HG03432 (cell line): ENCODE data around the gene MET.

Experiments used
- ATAC-seq: cut with Tn5 transposase; IDR thresholded peaks from one replicate; pipeline ENCODE4 v1.9.1; 2021; ENCODE audit warnings: mild to moderate bottlenecking, moderate library complexity; ENCODE audit not compliant: unreplicated experiment

The MET gene

DNA sequence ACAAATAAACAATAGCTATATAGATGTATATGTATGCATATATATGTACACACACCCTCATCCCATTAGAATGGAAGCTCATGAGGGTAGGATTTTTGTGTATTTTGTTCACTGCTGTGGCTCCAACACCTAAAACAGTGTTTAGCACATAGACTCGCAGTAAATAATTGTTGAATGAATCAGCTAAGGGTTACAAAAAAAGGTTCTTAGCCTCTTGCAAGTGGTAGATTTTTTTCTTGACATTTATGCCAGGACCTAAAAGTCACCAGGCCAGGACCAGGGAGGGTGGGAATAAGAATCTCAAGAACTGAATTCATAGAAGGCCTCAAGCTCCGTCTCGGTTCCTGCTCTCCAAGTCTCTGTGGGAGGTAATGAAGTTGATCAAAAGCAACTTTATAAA is 107.9 kb downstream of the MET start:
- ATAC-seq: no peak

DNA sequence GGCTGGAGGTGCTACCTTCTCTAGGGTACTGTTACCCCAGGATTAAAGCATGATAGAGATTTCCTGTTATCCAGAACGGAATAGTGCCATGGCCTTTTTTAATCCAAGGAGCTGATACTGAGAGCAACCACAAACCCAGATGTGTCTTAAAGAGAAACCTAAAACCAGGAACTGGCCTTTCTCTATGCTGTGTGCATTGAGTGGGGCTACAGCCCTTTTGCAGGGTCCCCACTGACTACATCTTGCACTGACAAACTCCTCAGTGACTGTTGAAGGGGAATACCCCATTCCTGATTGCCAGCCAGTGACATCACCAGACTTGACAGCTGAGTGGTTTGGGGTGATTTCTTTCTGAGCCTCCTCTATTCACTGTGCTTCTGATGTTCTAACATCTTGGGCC is 108.5 kb downstream of the MET start:
- ATAC-seq: peak; percentile 34

DNA sequence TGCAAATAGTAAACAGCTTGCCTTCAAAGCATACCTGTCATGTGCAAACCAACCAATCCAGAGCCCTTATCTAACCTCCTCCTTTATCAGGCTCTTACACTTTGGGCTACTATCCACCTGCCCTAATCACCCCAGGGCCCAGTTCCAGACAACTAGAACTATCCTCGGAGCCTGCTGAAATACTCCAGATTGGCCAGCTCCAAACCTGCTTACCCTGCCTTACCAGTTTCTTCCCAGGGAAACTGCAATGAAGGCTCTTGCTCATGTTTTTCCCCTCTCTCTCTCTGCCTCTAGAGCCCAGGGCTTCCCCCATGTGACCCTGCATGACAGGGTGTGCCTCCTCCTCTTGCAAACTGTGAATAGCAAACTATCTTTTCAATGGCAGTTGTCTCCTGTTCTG is 109.0 kb downstream of the MET start:
- peak; percentile 2 for ATAC-seq

DNA sequence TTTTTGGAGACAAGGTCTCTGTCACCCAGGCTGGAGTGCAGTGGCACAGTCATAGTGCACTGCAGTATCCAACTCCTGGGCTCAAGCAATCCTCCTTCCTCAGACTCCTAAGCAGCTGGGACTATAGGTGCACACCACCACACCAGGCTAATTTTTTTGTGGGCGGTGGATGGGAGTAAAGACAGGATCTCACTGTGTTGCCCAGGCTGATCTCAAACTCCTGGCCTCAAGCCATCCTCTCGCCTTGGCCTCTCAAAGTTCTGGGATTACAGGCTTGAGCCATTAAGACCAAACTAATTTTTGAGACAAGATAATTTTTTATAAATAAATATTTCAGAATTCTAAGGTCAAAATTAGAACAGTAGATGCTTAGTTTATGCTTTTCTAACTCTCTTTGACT is 109.6 kb downstream of the MET start:
- ATAC-seq: no peak

DNA sequence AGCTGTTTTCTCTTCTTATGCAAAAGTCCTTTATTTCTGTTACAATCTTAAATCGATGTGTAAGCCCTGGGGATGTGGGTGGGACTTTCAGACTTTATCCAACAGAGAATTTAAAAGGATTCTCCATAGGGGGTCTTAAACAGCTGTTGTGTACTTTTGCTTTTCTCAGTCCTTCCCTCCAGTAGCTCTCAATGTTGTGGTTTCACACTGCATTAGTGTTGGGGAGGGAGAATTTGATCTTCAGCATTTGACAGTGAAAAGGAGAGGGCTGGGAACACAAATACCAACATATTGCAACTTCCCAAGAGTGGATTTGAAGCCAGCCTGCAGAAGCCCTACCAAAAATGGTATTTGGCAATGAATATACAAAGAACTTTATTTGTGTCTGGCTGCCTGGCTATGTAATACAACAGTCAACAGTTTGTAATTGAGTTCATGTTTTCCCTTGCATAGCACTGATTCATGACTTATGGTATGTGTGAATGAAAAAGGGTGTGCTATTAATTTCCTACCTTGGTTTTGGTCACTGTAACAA is 110.2 kb downstream of the MET start:
- no peak for ATAC-seq

DNA sequence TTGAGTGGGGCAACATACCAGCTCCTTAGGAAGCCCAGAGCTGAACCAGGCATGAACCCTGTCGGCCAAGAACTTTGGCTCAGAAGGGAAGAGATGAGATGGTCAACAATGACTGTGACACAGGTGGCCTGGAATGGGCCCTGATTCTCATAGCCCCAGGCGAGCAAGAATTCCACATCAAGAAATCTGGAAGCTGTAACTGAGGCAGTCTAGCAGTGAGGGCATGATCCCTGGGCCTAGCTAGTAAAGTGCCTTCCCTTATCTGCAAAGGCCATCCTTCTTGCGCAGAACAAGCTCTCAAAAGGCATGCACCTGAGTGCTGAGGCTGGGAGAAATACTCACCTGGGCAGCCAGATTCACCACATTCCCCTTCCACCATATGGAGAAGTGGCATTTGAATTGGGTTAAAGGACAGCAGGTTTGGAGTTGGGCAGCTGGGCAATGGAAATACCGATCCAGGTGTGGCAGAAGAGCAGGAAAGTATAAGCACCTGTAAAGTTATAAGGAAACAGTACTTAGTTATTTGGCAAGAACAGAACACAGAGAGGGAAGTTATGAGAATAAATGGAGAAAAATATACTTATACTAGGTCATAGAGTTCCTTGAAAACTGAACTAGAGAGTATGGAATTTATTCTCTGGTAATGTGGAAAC is 111.8 kb downstream of the MET start:
- no peak for ATAC-seq

DNA sequence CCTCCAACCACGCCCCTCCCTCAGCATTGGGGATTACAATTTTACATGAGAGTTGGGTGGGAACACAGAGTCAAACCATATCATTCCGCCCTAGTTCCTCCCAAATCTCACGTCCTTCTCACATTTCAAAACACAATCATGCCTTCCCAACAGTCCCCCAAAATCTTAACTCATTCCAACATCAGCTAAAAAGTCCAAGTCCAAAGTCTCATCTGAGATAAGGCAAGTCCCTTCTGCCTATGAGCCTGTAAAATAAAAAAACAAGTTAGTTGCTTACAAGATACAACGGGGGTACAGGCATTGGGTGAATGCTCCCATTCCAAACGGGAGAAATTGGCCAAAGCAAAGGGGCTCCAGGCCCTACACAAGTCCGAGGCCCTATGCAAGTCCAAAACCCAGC is 112.7 kb downstream of the MET start:
- ATAC-seq: no peak

DNA sequence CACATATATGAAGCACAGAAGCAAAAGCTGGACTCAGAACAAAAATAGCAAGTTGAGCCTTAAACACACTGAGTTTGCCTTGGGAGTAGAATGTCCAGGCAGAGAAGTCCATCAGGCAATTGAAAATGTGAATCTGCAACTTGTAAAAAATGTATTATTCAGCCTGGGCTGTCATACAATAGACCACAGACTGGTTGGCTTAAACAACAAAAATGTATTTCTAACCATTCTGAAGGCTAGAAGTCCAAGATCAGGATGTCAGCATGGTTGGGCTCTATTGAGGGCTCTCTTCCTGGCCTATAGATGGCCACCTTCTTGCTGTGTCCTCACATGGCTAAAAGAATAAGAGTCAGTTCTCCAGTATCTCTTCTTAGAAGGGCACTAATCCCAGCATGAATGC is 113.8 kb downstream of the MET start:
- no peak for ATAC-seq

DNA sequence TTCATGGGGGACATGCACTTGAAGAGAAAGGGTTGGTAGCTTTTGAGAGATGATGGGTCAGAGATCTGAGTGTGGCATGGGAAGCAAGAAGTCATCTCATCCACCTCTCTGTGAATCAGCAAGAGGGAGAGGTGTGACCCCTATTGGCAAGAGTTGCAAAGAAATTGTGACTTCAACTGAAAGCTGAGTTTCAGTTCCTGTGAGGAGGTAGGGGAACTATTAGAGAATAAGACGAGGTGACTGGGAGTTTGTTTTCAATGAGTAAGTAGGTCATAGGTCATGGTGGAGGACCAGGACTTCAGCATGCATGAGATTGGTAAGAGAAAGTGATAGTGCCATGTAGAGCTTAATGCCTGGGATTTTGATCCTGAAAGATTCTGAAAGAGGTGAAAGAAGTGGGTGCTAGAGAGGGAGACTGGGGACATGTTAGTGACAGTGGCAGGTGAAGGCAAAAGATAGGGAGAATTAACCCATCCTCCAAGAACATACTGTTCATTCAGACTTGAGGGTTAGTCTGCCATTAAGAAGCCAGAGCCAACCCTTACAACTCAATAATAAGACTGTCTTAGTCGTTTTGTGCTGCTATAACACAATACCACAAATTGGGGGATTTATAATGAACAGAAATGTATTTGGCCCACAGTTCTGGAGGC is 114.9 kb downstream of the MET start:
- ATAC-seq: peak; percentile 99

DNA sequence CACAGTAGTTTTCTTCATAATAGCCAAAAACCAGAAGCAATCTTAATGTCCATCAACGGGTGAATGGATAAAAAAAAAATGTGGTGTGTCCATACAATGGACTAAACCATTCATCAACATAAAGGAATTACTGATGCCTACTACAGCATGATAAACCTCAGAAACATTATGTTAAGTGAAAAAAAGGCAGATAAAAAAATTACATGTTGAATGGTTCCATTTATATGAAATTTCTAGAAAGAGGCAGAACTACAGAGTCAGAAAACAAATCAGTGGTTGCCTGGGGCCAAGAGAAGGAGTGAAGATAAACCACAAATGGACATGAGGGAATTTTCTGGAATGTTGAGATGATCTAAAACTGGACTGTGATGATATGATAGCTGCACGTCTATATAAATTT is 115.9 kb downstream of the MET start:
- ATAC-seq: no peak

DNA sequence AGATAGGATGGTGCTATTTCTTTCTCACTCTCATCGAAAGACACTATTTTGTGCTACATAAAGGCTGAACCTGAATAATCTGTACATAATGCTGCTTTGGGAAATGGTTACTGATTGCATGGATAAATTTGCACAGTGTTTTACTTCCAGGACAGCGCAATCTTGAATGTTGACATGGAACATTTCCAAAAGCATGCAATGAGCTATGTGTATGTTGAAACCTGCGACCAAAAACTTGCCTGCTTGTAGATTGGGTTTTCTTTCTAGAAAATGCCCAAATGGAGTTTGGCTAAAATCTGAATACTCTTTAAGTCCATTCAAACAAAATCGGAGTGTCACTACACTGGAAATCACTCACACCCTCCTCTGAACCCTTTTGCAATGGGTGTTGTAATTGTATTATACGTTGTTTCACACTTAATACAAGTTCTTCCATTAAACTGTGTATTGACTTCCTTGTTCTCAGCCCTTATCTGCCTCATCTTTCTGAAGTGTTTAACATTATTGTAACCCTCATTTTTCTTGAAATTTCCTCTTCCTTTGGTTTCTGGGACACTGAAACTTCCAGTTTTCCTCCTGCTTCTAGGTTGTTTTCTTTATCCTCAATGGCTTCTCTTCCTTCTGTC is 116.7 kb downstream of the MET start:
- ATAC-seq: no peak

DNA sequence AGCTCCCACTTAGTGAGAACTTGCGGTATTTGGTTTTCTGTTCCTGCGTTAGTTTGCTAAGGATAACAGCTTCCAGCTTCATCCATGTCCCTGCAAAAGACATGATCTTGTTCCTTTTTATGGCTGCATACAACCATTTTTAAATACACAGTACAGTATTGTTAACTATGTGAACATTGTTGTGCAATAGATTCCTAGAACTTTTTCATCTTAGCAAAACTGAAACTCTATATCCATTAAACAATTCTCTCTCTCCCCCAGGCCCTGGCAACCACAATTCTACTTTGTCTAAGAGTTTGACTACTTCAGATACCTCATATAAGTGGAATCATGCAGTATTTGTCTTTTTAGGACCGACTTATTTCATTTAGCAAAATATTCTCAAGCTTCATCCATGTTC is 118.0 kb downstream of the MET start:
- ATAC-seq: no peak

DNA sequence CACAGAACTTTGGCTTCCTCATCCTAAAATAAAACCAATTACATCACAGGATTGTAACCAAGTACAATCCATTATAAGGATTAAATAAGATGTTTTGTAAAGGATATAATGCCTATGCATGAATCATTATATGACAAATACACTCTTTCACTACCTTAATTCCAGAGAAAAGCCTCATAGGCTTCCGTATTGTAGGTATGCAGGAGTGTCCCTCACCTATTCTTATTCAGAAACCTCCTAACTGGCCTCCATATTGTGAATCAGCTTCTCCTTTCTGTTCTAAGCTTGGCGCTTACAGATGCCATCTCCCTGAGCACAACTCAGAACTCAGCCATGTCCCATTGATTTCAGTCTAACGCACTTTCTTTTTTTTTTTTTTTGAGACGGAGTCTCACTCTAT is 120.8 kb downstream of the MET start:
- no peak for ATAC-seq

DNA sequence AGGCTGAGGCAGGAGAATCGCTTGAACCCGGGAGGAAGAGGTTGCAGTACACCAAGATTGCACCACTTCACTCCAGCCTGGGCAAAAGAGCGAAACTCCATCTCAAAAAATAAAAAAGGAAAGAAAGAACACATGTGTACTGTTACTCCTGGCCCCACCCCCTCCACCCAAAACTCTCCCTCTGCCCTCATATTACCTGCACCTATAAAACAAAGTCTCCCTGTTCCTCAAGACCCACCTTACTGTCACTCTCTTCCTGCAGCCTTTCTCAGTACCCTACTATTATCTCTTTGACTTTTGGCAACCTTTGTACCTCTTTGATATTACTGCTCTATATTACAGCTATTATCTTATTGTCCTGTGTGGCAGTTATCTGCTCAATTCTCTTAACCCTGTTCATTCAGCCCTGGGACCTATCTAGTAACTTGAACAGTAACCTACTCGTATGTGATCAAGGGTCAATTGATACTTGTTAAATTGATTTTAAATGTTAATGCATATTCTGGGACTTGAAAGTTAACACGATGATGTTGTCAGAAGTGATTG is 121.9 kb downstream of the MET start:
- ATAC-seq: no peak

DNA sequence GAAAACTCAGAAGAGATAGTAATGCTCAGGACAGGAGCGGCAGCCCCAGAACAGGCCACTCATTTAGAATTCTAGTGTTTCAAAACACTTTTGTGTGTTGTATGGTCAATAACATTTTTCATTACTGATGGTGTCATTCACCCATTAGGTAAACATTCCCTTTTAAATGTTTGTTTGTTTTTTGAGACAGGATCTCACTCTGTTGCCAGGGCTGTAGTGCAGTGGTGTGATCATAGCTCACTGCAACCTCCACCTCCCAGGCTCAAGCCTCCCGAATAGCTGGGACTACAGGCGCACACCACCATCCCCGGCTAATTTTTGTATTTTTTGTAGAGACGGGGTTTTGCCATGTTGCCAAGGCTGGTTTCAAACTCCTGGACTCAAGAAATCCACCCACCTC is 124.5 kb downstream of the MET start:
- ATAC-seq: no peak

DNA sequence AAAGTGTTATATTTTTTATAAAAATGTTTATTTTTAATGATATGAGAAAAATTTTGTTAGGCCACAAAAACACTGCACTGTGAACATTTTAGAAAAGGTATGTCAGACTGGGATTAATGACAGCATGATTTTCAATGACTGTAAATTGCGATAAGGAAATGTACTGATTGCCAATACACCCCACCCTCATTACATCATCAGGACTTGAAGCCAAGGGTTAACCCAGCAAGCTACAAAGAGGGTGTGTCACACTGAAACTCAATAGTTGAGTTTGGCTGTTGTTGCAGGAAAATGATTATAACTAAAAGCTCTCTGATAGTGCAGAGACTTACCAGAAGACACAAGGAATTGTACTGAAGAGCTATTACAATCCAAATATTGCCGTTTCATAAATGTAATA is 125.6 kb downstream of the MET start:
- no peak for ATAC-seq

DNA sequence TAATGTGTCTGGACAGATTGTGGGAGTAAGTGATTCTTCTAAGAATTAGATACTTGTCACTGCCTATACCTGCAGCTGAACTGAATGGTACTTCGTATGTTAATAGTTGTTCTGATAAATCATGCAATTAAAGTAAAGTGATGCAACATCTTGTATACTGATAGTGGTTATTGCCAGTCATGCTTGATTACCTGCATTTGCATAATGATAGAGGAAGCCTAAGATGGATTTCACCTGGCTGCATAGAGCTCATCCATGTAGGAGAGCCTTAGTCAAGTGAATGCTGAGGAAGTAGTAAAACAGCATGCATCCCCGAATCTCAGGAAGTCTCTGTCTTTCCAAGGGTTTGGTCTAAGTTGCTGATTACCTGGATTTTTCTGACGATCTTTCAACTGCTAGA is 126.2 kb downstream of the MET start:
- ATAC-seq: no peak

DNA sequence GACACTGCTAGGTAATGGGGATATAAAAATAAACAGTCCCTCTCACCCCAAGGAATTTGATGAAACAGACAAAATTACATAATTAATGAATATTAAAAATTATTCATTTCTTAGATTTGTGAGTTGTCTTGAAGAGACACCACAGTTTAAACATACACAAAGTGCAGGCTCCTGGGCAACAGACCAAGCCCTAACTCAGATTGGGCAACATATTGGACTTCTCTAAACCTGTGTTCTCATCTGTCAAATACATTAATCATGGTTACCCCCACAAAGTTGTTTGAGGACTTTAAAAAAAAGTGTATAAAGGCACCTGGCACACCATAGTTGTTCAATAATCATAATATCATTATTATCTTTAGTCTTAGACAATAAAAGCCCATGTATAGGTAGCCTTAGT is 127.9 kb downstream of the MET start:
- no peak for ATAC-seq

DNA sequence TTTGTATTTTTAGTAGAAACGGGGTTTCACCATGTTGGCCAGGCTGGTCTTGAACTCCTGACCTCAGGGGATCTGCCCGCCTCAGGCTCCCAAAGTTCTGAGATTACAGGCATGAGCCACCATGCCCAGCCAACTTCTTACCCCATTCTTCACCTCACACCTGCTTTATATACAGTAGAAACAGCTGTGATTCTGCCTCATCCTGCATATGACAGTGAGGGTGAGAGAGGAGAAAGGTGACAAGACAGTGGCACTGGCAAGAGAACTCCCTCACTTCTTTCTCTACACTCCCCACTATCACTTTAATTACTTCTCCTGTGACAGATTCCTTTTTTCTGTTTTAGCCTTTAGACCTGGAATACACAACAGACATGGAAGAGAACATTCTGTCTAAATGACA is 128.6 kb downstream of the MET start:
- ATAC-seq: no peak

DNA sequence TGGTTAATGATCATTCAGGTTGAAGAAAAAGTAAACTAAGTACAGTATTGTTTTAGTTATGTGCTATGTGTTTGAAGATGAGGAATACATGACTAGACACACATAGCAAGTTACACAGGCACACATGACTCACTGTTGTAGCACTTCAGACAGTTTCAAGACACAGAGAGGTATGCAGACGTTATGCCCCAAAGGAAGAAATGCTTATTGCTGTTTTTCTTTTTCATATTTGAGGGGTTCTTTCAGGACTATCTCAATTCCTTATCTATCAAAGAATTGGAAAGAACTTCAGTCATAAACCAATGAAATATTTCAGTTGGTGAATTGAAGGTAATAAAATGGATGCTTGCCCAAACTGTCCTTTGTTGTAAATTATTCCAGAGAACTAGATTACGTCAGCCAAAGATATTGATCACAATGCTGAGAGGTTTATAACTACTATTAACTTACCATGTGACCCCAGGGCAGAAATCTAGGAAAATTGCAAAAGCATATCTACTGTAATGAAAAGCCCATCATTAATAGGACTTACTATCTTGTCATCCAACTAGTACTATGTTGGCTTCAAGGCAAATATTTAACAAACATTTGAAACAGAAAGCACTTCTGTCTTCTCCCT is 129.2 kb downstream of the MET start:
- ATAC-seq: no peak

DNA sequence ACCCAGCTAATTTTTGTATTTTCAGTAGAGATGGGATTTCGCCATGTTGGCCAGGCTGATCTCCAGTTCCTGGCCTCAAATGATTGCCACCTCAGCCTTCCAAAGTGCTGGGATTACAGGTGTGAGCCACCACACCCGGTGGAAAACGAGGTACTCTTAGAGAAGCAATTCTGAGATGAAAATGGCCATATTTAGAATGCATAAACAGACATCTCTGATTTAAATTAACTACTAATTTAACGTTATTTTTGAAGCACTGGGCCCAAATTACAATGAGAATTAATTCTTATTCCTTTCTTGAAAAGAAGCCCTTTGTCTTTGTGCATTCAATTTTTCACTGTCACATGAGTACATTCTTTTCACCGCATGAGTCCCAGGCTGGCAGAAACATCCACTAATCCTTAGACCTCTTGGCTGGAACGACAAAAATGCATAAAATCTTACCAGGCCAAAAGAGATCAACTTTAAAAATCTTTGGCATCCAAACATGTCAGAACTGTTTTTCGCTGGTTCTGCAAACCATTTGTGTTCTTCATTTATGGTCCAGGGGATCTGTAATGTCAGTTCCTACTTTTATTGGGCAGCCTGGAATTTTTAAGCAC is 130.2 kb downstream of the MET start:
- ATAC-seq: no peak
